Cardiac muscle cell (in vitro differentiated cells and primary cell): ENCODE data around the gene TXNDC11. TPM values are rescaled to one million over a fixed set of nuclear protein-coding genes. Genes with fewer than 3 reads are reported as not detected.
A peak's percentile ranks its signal among the peaks of the same experiment; 100 is the strongest.

Source experiments
- DNase-seq, 2 donors: peaks; one replicate each; pipeline versions ENCODE4 v3.0.0 to v3.0.0-alpha.2; 2010 to 2017; ENCODE audit warnings: low read depth in 1 of 2, low spot score in 1 of 2
- H3K27ac ChIP-seq: fragments of 200-600 bp; sonication (generic); 2 replicates; pipeline ENCODE4 v1.5.1; 2016
- H3K27me3 ChIP-seq: fragments of 200-600 bp; sonication (generic); 2 replicates; pipeline ENCODE4 v1.6.0; 2016; ENCODE audit warnings: control low read depth
- H3K36me3 ChIP-seq: fragments of 200-600 bp; sonication (generic); 2 replicates; pipeline ENCODE4 v1.5.1; 2016; ENCODE audit warnings: control low read depth
- H3K4me1 ChIP-seq: fragments of 200-600 bp; sonication (generic); 2 replicates; pipeline ENCODE4 v1.8.1; 2017; ENCODE audit warnings: low read depth, mild to moderate bottlenecking, mixed run types
- H3K4me3 ChIP-seq: fragments of 200-600 bp; sonication (generic); 2 replicates; pipeline ENCODE4 v1.5.1; 2016; ENCODE audit warnings: mild to moderate bottlenecking
- H3K9me3 ChIP-seq: fragments of 200-600 bp; sonication (generic); 2 replicates; pipeline ENCODE4 v1.5.1; 2017; ENCODE audit warnings: low read depth, mild to moderate bottlenecking, control low read depth
- CTCF ChIP-seq: IDR thresholded peaks from 2 replicates; pipeline ENCODE4 v1.5.1; 2012; ENCODE audit warnings: low read depth, mild to moderate bottlenecking, low read length
- polyA plus RNA-seq: library from polyadenylated mRNA; unstranded; fragments of >200 nt; fragmentation: Nextera tagmentation; extraction: Ambion mirVana; gene quantifications from 2 replicates; pipeline ENCODE4 v1.2.1, GENCODE V29; 2016
- total RNA-seq: library from RNA; depleted of rRNA; stranded (reverse); fragments of >200 nt; gene quantifications from 2 replicates; pipeline ENCODE4 v1.2.3, GENCODE V29; 2016

TXNDC11 gene
- total and polyA plus RNA-seq, 2 experiments from 2014 or later, result 26.6 to 43.0 TPM

- DNase-seq, result no peak
- Histone ChIP-seq H3K4me1 (peaks cover 9% of the 10 kb centered on the region), H3K9me3 (no peaks in the 10 kb centered on the region), H3K4me3 (no peak overlapping the region), H3K27me3 (no peaks in the 10 kb centered on the region), H3K27ac (no peak overlapping the region), H3K36me3 (peaks cover 32% of the 10 kb centered on the region)
- no peak for TF ChIP-seq CTCF
Measured at GRCh38 chr16:11725457-11725856, 17.2 kb downstream of the TXNDC11 start.

- peak overlapping the region; percentile 82 for H3K27ac ChIP-seq
- H3K27me3 ChIP-seq, result no peaks in the 10 kb centered on the region
- H3K4me3 ChIP-seq, result no peak overlapping the region
- H3K36me3 ChIP-seq, result peaks cover 28% of the 10 kb centered on the region
- no peak for TF ChIP-seq CTCF
- peaks cover 15% of the 10 kb centered on the region for H3K4me1 ChIP-seq
- DNase-seq, result no peak
- H3K9me3 ChIP-seq, result no peaks in the 10 kb centered on the region
Measured at GRCh38 chr16:11722468-11722808, 20.2 kb downstream of the TXNDC11 start.

GRCh38 chr16:11721781-11722467, 20.7 kb downstream of the TXNDC11 start:
- Histone ChIP-seq H3K27ac (peak overlapping the region; percentile 82), H3K4me3 (no peak overlapping the region), H3K9me3 (no peaks in the 10 kb centered on the region), H3K4me1 (peaks cover 15% of the 10 kb centered on the region), H3K36me3 (peaks cover 28% of the 10 kb centered on the region), H3K27me3 (no peaks in the 10 kb centered on the region)
- TF ChIP-seq CTCF, result no peak
- no peak for DNase-seq

GRCh38 chr16:11719762-11720161, 22.9 kb downstream of the TXNDC11 start:
- TF ChIP-seq CTCF, result no peak
- H3K27me3 ChIP-seq, result no peaks in the 10 kb centered on the region
- no peak overlapping the region for H3K4me3 ChIP-seq
- H3K4me1 ChIP-seq, result peaks cover 15% of the 10 kb centered on the region
- no peaks in the 10 kb centered on the region for H3K9me3 ChIP-seq
- H3K36me3 ChIP-seq, result peaks cover 21% of the 10 kb centered on the region
- no peak for DNase-seq
- H3K27ac ChIP-seq, result no peak overlapping the region

GRCh38 chr16:11719171-11719570, 23.5 kb downstream of the TXNDC11 start:
- TF ChIP-seq CTCF, result no peak
- H3K36me3 ChIP-seq, result peaks cover 21% of the 10 kb centered on the region
- no peak overlapping the region for H3K4me3 ChIP-seq
- H3K4me1 ChIP-seq, result peaks cover 15% of the 10 kb centered on the region
- no peaks in the 10 kb centered on the region for H3K27me3 ChIP-seq
- no peak overlapping the region for H3K27ac ChIP-seq
- no peak for DNase-seq
- H3K9me3 ChIP-seq, result no peaks in the 10 kb centered on the region
